ENCODE results near the gene ZNF618. TPM values are rescaled to one million over a fixed set of nuclear protein-coding genes. Genes with fewer than 3 reads are reported as not detected.

ZNF618 gene
- total RNA-seq, 4 donors from 2014 or later, result 0.26 to 1.2 (median 1.0) TPM

DNA sequence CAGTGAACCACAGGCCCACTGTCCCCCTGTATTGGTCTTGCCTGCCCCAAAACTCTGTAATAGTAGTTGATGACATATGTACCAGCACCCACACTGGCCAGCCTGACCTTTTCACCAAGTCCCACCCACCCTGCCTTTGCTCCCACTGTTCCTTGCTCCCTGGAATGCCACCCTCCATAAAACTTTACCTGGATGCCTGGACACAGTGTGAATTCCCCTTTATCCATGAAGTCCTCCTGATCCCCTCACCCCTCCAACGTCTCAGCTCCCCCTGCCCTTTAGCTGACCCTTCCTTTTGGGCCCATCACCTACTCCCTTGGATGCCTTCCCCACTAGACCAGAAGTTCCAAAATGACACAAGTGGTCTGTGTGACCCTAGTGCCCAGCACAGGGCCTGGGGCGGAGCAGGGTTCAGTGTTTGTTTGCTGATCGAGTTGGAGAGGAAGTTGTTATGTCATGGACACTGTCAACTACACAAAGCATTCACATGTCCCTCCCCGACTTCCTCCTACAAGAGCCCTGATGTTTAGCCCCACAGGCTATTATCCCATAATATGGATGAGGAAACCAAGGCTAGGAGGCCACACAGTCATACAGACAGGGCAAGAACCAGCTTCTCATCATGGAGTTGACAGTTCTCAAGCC is 185.8 kb downstream of the ZNF618 start:
- intact Hi-C loops (cut with DNase I; ENCODE audit: low total_unique reads), result no loop called here
- in situ Hi-C loops (cut with MboI; ENCODE audit: low sequenced_read_pairs in 4 of 4), result no loop called here
- no peak overlapping the region for H3K27ac ChIP-seq
- H3K4me1 ChIP-seq, result peaks cover 7 to 8% of the 10 kb centered on the region in 2 donors
- no peaks in the 10 kb centered on the region for H3K36me3 ChIP-seq
- no peak for TF ChIP-seq CTCF (IDR thresholded peaks at IDR 0.05 in 4 of 5, conservative IDR thresholded peaks at IDR 0.05 in 1 of 5)
- TF ChIP-seq POLR2A (IDR thresholded peaks at IDR 0.05), result no peak
- no peak overlapping the region for H3K4me3 ChIP-seq
- ATAC-seq, result no peak
- DNase-seq, result no peak
- H3K9me3 ChIP-seq, result no peaks in the 10 kb centered on the region
- no peaks in the 10 kb centered on the region for H3K27me3 ChIP-seq

- H3K9me3 ChIP-seq, result no peaks in the 10 kb centered on the region
- H3K36me3 ChIP-seq, result no peaks in the 10 kb centered on the region
- in situ Hi-C loops (cut with MboI; ENCODE audit: low sequenced_read_pairs in 4 of 4), result no loop called here
- no peaks in the 10 kb centered on the region for H3K27me3 ChIP-seq
- TF ChIP-seq CTCF (IDR thresholded peaks at IDR 0.05 in 4 of 5, conservative IDR thresholded peaks at IDR 0.05 in 1 of 5), result no peak
- TF ChIP-seq POLR2A (IDR thresholded peaks at IDR 0.05), result no peak
- ATAC-seq (no peak), DNase-seq (no peak)
- no peak overlapping the region for H3K4me3 ChIP-seq
- no peaks in the 10 kb centered on the region for H3K4me1 ChIP-seq
- H3K27ac ChIP-seq, result no peak overlapping the region
- intact Hi-C loops (cut with DNase I; ENCODE audit: low total_unique reads), result no loop called here
These were observed 189.2 kb downstream of the ZNF618 start for GRCh38 chr9:114065304-114065703.

DNA sequence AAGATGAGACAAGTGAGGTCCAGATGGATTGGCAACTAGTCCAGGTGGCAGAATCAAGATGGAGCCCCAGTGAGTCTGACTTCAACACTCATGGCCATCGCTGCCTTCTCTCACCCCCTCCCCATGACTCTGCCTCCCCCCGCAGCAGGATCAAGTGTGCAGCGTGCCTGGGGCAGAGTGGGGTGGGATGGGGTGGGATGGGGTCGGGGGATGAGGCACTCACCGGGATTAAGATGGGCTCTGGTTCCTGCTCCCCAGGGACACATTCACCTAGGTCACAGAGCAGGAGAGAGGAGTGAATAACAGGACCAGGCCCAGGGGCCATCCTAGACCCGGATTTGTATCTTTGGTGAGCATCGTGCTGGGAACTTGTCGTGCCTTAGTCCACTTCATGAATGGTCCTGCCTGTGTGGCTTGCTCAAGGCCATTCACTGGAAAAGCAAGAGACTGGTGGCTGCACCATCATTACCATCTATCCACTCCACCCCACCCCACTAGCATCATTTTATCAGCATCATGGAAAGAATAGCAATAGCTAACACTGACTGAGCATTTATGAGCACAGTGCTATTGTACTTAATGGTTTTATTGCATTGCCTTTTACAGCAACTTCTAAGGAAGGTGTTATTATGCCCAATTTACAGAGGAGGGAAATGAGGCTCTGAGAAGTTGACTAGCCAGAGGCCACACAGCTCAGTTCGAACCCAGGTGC is 193.5 kb downstream of the ZNF618 start:
- Histone ChIP-seq H3K27ac (no peak overlapping the region), H3K4me3 (no peak overlapping the region), H3K4me1 (no peaks in the 10 kb centered on the region), H3K36me3 (no peaks in the 10 kb centered on the region), H3K27me3 (no peaks in the 10 kb centered on the region), H3K9me3 (no peaks in the 10 kb centered on the region)
- no peak for DNase-seq
- in situ Hi-C loops (cut with MboI; ENCODE audit: low sequenced_read_pairs in 4 of 4) (no loop called here), intact Hi-C loops (cut with DNase I; ENCODE audit: low total_unique reads) (no loop called here)
- ATAC-seq, result no peak
- no peak for TF ChIP-seq POLR2A (IDR thresholded peaks at IDR 0.05)
- no peak for TF ChIP-seq CTCF (IDR thresholded peaks at IDR 0.05 in 4 of 5, conservative IDR thresholded peaks at IDR 0.05 in 1 of 5)

DNA sequence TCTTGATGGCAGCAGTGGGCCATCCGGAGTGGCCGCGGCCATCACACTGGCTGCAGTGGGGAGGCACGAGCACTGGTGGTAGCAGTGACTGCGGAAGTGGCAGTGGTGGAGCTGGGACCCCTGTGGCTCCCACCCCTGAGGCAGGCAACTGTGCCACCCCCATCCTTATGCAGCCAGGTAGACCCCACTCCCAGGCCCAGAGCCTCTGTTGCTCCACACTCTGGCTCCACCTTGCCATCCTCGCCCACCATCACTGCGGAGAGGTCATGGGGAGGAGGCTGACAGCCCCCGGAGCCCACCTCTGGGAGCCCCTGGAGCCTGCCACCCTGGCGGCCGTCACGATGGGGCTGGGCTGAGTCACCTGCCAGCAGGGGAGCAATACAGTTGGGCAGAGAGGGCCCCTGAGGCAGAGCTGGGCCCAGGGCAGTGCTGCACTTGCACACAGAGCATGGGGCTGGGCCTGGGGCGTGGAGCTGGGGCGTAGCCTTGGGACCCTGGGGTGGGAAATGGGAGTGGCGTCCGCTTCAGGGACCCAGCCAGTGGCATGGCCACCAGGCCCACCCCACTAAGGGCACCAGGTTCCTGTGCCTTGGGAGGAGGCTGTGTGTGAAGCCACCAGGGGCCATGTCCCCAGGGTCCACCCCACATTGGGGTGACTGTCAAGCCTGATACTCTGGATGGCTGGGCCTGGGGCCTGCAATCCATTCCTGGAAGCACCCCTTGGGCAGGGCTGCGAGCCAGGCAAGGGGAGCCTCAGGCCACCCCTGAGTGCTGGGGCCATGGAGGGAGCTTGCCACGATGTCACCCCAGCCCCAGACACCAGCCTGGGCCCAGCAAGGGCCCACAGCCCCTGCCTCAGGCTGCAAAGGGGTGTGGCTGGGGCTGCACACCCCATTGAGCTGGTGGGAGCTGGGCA is 194.3 kb downstream of the ZNF618 start:
- ATAC-seq (no peak), DNase-seq (no peak)
- Histone ChIP-seq H3K27me3 (no peaks in the 10 kb centered on the region), H3K9me3 (no peaks in the 10 kb centered on the region), H3K27ac (no peak overlapping the region), H3K36me3 (no peaks in the 10 kb centered on the region), H3K4me3 (no peak overlapping the region), H3K4me1 (no peaks in the 10 kb centered on the region)
- no peak for TF ChIP-seq CTCF (IDR thresholded peaks at IDR 0.05 in 4 of 5, conservative IDR thresholded peaks at IDR 0.05 in 1 of 5)
- no peak for TF ChIP-seq POLR2A (IDR thresholded peaks at IDR 0.05)
- in situ Hi-C loops (cut with MboI; ENCODE audit: low sequenced_read_pairs in 4 of 4), result no loop called here
- intact Hi-C loops (cut with DNase I; ENCODE audit: low total_unique reads), result no loop called here
